ENCODE data around the gene WDR81. TPM values are rescaled to one million over a fixed set of nuclear protein-coding genes. Genes with fewer than 3 reads are reported as not detected.
"Not testable (repeated sequence)": the region's sequence is repeated elsewhere in the genome, so short reads cannot be mapped to it uniquely, and the experiment has no call there.

The WDR81 gene
- total and polyA plus RNA-seq, 2 experiments from 2014 or later, result 4.4 to 23.9 TPM

GRCh38 chr17:1766382-1767135 lies 42.1 kb downstream of the WDR81 start:
- Histone ChIP-seq H3K4me1 (ENCODE audit: insufficient read depth) (peaks cover 31% of the 10 kb centered on the region), H3K4me2 (ENCODE audit: unreplicated experiment) (no peak overlapping the region), H3K27ac (no peak overlapping the region), H4K20me1 (ENCODE audit: insufficient read depth) (no peaks in the 10 kb centered on the region), H3K4me3 (no peak overlapping the region), H3K27me3 (replicated peaks; ENCODE audit: insufficient read depth) (no peaks in the 10 kb centered on the region), H2AFZ (no peak overlapping the region), H3K36me3 (ENCODE audit: low read depth) (no peaks in the 10 kb centered on the region), H3K9ac (no peak overlapping the region), H3F3A (ENCODE audit: insufficient read depth) (peaks cover 8% of the 10 kb centered on the region), H3K79me2 (ENCODE audit: insufficient read depth) (no peaks in the 10 kb centered on the region), H3K9me3 (ENCODE audit: low read depth) (no peaks in the 10 kb centered on the region), H3K9me2 (ENCODE audit: insufficient read depth) (no peaks in the 10 kb centered on the region)
- no peak for TF ChIP-seq EZH2phosphoT487 (IDR thresholded peaks at IDR 0.05; ENCODE audit: insufficient read depth, low read depth)
- TF ChIP-seq EZH2 (IDR thresholded peaks at IDR 0.05; ENCODE audit: insufficient read depth, poor library complexity, severe bottlenecking), result no peak
- no peak for DNase-seq
- in situ Hi-C loops (cut with MboI), result no loop called here
- 66 to 69% methylated on average over 15 to 21 of the region's 21 CpGs for WGBS, 2 experiments (ENCODE audit: low coverage in 1 of 2, low lambda C conversion rate in 2 of 2, missing lambda C conversion rate in 2 of 2)

- Histone ChIP-seq H3K9me2 (ENCODE audit: insufficient read depth) (no peaks in the 10 kb centered on the region), H3K9ac (no peak overlapping the region), H3K27me3 (replicated peaks; ENCODE audit: insufficient read depth) (no peaks in the 10 kb centered on the region), H3K9me3 (ENCODE audit: low read depth) (no peaks in the 10 kb centered on the region), H3K27ac (no peak overlapping the region), H3K4me2 (ENCODE audit: unreplicated experiment) (no peak overlapping the region), H3K4me1 (ENCODE audit: insufficient read depth) (peaks cover 23% of the 10 kb centered on the region), H3K36me3 (ENCODE audit: low read depth) (no peaks in the 10 kb centered on the region), H3F3A (ENCODE audit: insufficient read depth) (peaks cover 8% of the 10 kb centered on the region), H4K20me1 (ENCODE audit: insufficient read depth) (no peaks in the 10 kb centered on the region), H2AFZ (no peak overlapping the region), H3K79me2 (ENCODE audit: insufficient read depth) (no peaks in the 10 kb centered on the region), H3K4me3 (no peak overlapping the region)
- TF ChIP-seq EZH2phosphoT487 (IDR thresholded peaks at IDR 0.05; ENCODE audit: insufficient read depth, low read depth), result no peak
- TF ChIP-seq EZH2 (IDR thresholded peaks at IDR 0.05; ENCODE audit: insufficient read depth, poor library complexity, severe bottlenecking), result no peak
- WGBS, 2 experiments (ENCODE audit: low coverage in 1 of 2, low lambda C conversion rate in 2 of 2, missing lambda C conversion rate in 2 of 2), result 86 to 88% methylated on average over 12 of the region's 12 CpGs
- in situ Hi-C loops (cut with MboI), result no loop called here
- no peak for DNase-seq
Observed at GRCh38 chr17:1767358-1767757, 42.9 kb downstream of the WDR81 start.

- no peak for DNase-seq
- in situ Hi-C loops (cut with MboI), result no loop called here
- H3K4me3 ChIP-seq, result no peak overlapping the region
- H4K20me1 ChIP-seq (ENCODE audit: insufficient read depth), result no peaks in the 10 kb centered on the region
- no peaks in the 10 kb centered on the region for H3K36me3 ChIP-seq (ENCODE audit: low read depth)
- no peak overlapping the region for H3K4me2 ChIP-seq (ENCODE audit: unreplicated experiment)
- H3K27ac ChIP-seq, result no peak overlapping the region
- H3F3A ChIP-seq (ENCODE audit: insufficient read depth), result no peaks in the 10 kb centered on the region
- H3K9me3 ChIP-seq (ENCODE audit: low read depth), result no peaks in the 10 kb centered on the region
- 66 to 67% methylated on average over 15 to 21 of the region's 21 CpGs for WGBS, 2 experiments (ENCODE audit: low coverage in 1 of 2, low lambda C conversion rate in 2 of 2, missing lambda C conversion rate in 2 of 2)
- H3K27me3 ChIP-seq (replicated peaks; ENCODE audit: insufficient read depth), result no peaks in the 10 kb centered on the region
- no peaks in the 10 kb centered on the region for H3K79me2 ChIP-seq (ENCODE audit: insufficient read depth)
- no peaks in the 10 kb centered on the region for H3K9me2 ChIP-seq (ENCODE audit: insufficient read depth)
- no peak for TF ChIP-seq EZH2 (IDR thresholded peaks at IDR 0.05; ENCODE audit: insufficient read depth, poor library complexity, severe bottlenecking)
- TF ChIP-seq EZH2phosphoT487 (IDR thresholded peaks at IDR 0.05; ENCODE audit: insufficient read depth, low read depth), result no peak
- no peaks in the 10 kb centered on the region for H3K4me1 ChIP-seq (ENCODE audit: insufficient read depth)
- H2AFZ ChIP-seq, result no peak overlapping the region
- no peak overlapping the region for H3K9ac ChIP-seq
Observed at GRCh38 chr17:1769822-1770477, 45.4 kb downstream of the WDR81 start.

- H3K9ac ChIP-seq; in situ Hi-C loops (cut with MboI); H3K4me1 ChIP-seq (ENCODE audit: insufficient read depth); H3K9me2 ChIP-seq (ENCODE audit: insufficient read depth); H3K4me3 ChIP-seq; H3K4me2 ChIP-seq (ENCODE audit: unreplicated experiment); H3K9me3 ChIP-seq (ENCODE audit: low read depth); H2AFZ ChIP-seq; H3K27me3 ChIP-seq (replicated peaks; ENCODE audit: insufficient read depth); H3F3A ChIP-seq (ENCODE audit: insufficient read depth); H3K27ac ChIP-seq; H3K79me2 ChIP-seq (ENCODE audit: insufficient read depth); H4K20me1 ChIP-seq (ENCODE audit: insufficient read depth); H3K36me3 ChIP-seq (ENCODE audit: low read depth): not testable (repeated sequence)
- 84 to 85% methylated on average over 12 of the region's 12 CpGs for WGBS, 2 experiments (ENCODE audit: low coverage in 1 of 2, low lambda C conversion rate in 2 of 2, missing lambda C conversion rate in 2 of 2)
- peak; percentile 15 for DNase-seq
Observed at GRCh38 chr17:1773000-1773695, 48.6 kb downstream of the WDR81 start.
